ENCODE data around the gene CENPP. TPM values are rescaled to one million over a fixed set of nuclear protein-coding genes. Genes with fewer than 3 reads are reported as not detected.

Gene CENPP
- polyA plus RNA-seq, 6 donors from 2014 or later = 2.9 to 5.3 (median 4.2) TPM

- H3K36me3 Mint-ChIP-seq = no peaks in the 10 kb centered on the region
- no peak for DNase-seq
These were observed 197.5 kb downstream of the CENPP start for GRCh38 chr9:92522983-92523970.

DNA sequence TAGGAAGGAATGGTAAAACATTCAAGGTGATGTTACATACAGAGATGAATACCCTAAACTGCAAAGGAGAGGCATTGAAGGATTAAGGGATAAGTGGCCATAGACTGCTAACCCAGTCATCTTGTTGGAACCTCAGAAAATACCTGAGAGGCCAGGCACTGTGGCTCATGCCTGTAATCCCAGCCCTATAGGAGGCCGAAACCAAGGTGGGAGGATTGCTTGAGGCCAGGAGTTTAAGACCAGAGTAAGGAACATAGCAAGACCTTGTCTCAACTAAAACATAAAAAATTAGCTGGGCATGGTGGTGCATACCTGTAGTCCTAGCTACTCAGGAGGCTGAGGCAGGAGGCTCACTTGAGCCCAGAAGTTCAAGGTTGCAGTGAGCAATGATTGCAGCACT is 199.1 kb downstream of the CENPP start:
- no peaks in the 10 kb centered on the region for H3K4me1 Mint-ChIP-seq
- H3K36me3 Mint-ChIP-seq = no peaks in the 10 kb centered on the region
- no peaks in the 10 kb centered on the region for H3K9me3 Mint-ChIP-seq
- no peak for DNase-seq
- ATAC-seq (ENCODE audit: low read depth in 2 of 2) = no peak
- no peaks in the 10 kb centered on the region for H3K27me3 Mint-ChIP-seq
- no peak overlapping the region for H3K4me3 Mint-ChIP-seq
- H3K27ac Mint-ChIP-seq = no peak overlapping the region

More at GRCh38 chr9:92522983-92523970, 197.5 kb downstream of the CENPP start:
- Mint-ChIP-seq H3K27me3 (no peaks in the 10 kb centered on the region), H3K4me3 (no peak overlapping the region), H3K9me3 (peaks cover 0 to 2% (median 0%) of the 10 kb centered on the region in 7 donors), H3K27ac (peak overlapping the region in 1 of 6 donors; percentile 33), H3K4me1 (no peaks in the 10 kb centered on the region)
- no peak for ATAC-seq (ENCODE audit: low read depth in 2 of 2)

DNA sequence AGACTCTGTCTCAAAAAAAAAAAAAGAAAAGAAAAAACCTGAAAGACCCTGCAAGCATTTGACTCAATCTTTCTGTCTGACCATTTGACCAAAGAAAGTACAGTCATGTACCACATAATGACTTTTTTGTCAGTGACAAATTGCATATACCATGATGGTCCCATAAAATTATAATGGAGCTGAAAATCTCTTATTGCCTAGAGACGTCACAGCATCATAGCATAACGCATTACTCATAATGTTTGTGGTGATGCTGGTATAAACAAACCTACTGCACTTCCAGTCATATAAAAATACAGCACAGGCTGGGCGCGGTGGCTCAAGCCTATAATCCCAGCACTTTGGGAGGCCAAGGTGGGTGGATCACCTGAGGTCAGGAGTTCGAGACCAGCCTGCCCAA is 199.6 kb downstream of the CENPP start:
- H3K36me3 Mint-ChIP-seq = no peaks in the 10 kb centered on the region
- no peaks in the 10 kb centered on the region for H3K27me3 Mint-ChIP-seq
- H3K4me3 Mint-ChIP-seq = no peak overlapping the region
- H3K9me3 Mint-ChIP-seq = no peaks in the 10 kb centered on the region
- ATAC-seq (ENCODE audit: low read depth in 2 of 2) = no peak
- H3K27ac Mint-ChIP-seq = peak overlapping the region in 1 of 6 donors; percentile 47
- DNase-seq = no peak
- H3K4me1 Mint-ChIP-seq = no peaks in the 10 kb centered on the region

GRCh38 chr9:92527291-92527828 is 201.6 kb downstream of the CENPP start:
- no peak for ATAC-seq (ENCODE audit: low read depth in 2 of 2)
- H3K27me3 Mint-ChIP-seq = no peaks in the 10 kb centered on the region
- no peak overlapping the region for H3K4me3 Mint-ChIP-seq
- H3K27ac Mint-ChIP-seq = no peak overlapping the region
- DNase-seq = no peak
- peaks cover 2 to 8% (median 4%) of the 10 kb centered on the region in 7 donors for H3K9me3 Mint-ChIP-seq
- H3K36me3 Mint-ChIP-seq = peaks cover 0 to 4% of the 10 kb centered on the region in 2 donors
- no peaks in the 10 kb centered on the region for H3K4me1 Mint-ChIP-seq

GRCh38 chr9:92527832-92528521 is 202.2 kb downstream of the CENPP start:
- Mint-ChIP-seq H3K4me1 (no peaks in the 10 kb centered on the region), H3K27me3 (no peaks in the 10 kb centered on the region), H3K4me3 (no peak overlapping the region), H3K27ac (peak overlapping the region in 1 of 6 donors; percentile 49), H3K9me3 (peaks cover 3 to 11% (median 6%) of the 10 kb centered on the region in 7 donors), H3K36me3 (peaks cover 0 to 9% of the 10 kb centered on the region in 2 donors)
- ATAC-seq (ENCODE audit: low read depth in 2 of 2) = no peak
- no peak for DNase-seq

GRCh38 chr9:92528522-92528849 is 202.7 kb downstream of the CENPP start:
- no peaks in the 10 kb centered on the region for H3K27me3 Mint-ChIP-seq
- peaks cover 0 to 14% of the 10 kb centered on the region in 2 donors for H3K36me3 Mint-ChIP-seq
- no peak overlapping the region for H3K4me3 Mint-ChIP-seq
- ATAC-seq (ENCODE audit: low read depth in 2 of 2) (no peak), DNase-seq (no peak)
- no peaks in the 10 kb centered on the region for H3K4me1 Mint-ChIP-seq
- H3K27ac Mint-ChIP-seq = no peak overlapping the region
- peaks cover 3 to 11% (median 7%) of the 10 kb centered on the region in 7 donors for H3K9me3 Mint-ChIP-seq

DNA sequence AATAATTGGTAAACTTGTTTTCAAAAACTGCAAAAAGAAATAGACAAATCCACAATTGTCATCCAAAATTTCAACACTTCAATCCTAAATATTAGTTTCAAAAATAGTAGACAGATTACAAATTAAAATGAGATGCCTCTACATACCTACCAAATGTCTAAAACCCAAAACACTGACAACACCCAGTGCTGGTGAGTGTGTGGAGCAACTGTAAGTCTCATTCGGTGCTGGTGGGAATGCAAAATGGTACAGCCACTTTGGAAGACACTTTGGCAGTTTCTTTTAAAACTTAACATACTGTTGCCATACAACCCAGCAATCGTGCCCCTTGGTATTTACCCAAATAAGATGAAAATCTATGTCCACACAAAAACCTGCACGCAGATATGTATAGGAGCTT is 203.4 kb downstream of the CENPP start:
- no peaks in the 10 kb centered on the region for H3K27me3 Mint-ChIP-seq
- peaks cover 3 to 12% (median 7%) of the 10 kb centered on the region in 7 donors for H3K9me3 Mint-ChIP-seq
- no peak for ATAC-seq (ENCODE audit: low read depth in 2 of 2)
- peaks cover 0 to 16% of the 10 kb centered on the region in 2 donors for H3K36me3 Mint-ChIP-seq
- H3K4me3 Mint-ChIP-seq = no peak overlapping the region
- no peak for DNase-seq
- H3K4me1 Mint-ChIP-seq = peaks cover 0 to 3% (median 2%) of the 10 kb centered on the region in 3 donors
- H3K27ac Mint-ChIP-seq = no peak overlapping the region

GRCh38 chr9:92530893-92531292 is 205.1 kb downstream of the CENPP start:
- H3K27me3 Mint-ChIP-seq = no peaks in the 10 kb centered on the region
- peaks cover 0 to 7% (median 6%) of the 10 kb centered on the region in 3 donors for H3K4me1 Mint-ChIP-seq
- ATAC-seq (ENCODE audit: low read depth in 2 of 2) = no peak
- peaks cover 3 to 12% (median 7%) of the 10 kb centered on the region in 7 donors for H3K9me3 Mint-ChIP-seq
- H3K4me3 Mint-ChIP-seq = no peak overlapping the region
- no peak for DNase-seq
- H3K36me3 Mint-ChIP-seq = peaks cover 0 to 16% of the 10 kb centered on the region in 2 donors
- no peak overlapping the region for H3K27ac Mint-ChIP-seq

DNA sequence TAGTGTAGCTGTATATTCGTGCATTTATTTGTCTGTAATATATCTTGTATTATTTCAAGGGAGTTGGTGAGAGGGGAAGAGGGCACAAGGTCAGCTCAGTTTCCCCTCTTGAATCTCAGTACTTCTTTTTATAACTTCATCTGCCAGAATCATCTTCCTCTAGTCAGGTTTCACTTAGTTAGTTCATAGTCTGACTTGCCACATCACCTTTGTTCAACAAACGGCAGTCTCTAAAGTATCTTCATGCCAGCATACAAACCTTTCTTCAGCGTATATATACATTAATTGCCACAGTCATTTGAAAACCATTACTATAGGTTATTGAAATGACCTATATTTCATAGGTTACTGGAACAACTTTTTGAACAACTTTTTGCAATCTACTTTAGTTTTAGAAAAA is 208.5 kb downstream of the CENPP start:
- Mint-ChIP-seq H3K4me3 (no peak overlapping the region), H3K9me3 (peaks cover 3 to 12% (median 7%) of the 10 kb centered on the region in 7 donors), H3K27ac (peak overlapping the region in 1 of 6 donors; percentile 39), H3K4me1 (peaks cover 0 to 7% (median 6%) of the 10 kb centered on the region in 3 donors), H3K36me3 (peaks cover 0 to 16% of the 10 kb centered on the region in 2 donors), H3K27me3 (no peaks in the 10 kb centered on the region)
- no peak for ATAC-seq (ENCODE audit: low read depth in 2 of 2)
- DNase-seq = no peak

GRCh38 chr9:92534674-92535073 is 208.9 kb downstream of the CENPP start:
- ATAC-seq (ENCODE audit: low read depth in 2 of 2) = no peak

GRCh38 chr9:92535940-92536850 is 210.4 kb downstream of the CENPP start, which contains the start of gene ECM2:
TSS of gene ECM2 (minus strand) at chr9:92535990. CDS start at chr9:92522866, 13,124 bp downstream.
- H3K27me3 Mint-ChIP-seq = no peaks in the 10 kb centered on the region
- peaks cover 0 to 7% (median 6%) of the 10 kb centered on the region in 3 donors for H3K4me1 Mint-ChIP-seq
- H3K9me3 Mint-ChIP-seq = peaks cover 3 to 11% (median 7%) of the 10 kb centered on the region in 7 donors
- ATAC-seq (ENCODE audit: low read depth in 2 of 2) (no peak), DNase-seq (no peak)
- H3K36me3 Mint-ChIP-seq = peaks cover 0 to 16% of the 10 kb centered on the region in 2 donors
- no peak within 1 kb of the TSS for H3K4me3 Mint-ChIP-seq
- peak within 1 kb of the TSS in 1 of 6 donors; percentile 36 for H3K27ac Mint-ChIP-seq

More at GRCh38 chr9:92534674-92535073, 208.9 kb downstream of the CENPP start:
- peaks cover 0 to 7% (median 6%) of the 10 kb centered on the region in 3 donors for H3K4me1 Mint-ChIP-seq
- H3K27me3 Mint-ChIP-seq = no peaks in the 10 kb centered on the region
- no peak overlapping the region for H3K4me3 Mint-ChIP-seq
- peaks cover 0 to 16% of the 10 kb centered on the region in 2 donors for H3K36me3 Mint-ChIP-seq
- H3K27ac Mint-ChIP-seq = no peak overlapping the region
- no peak for DNase-seq
- H3K9me3 Mint-ChIP-seq = peaks cover 3 to 12% (median 7%) of the 10 kb centered on the region in 7 donors

GRCh38 chr9:92538541-92538940 is 212.8 kb downstream of the CENPP start:
- no peak overlapping the region for H3K4me3 Mint-ChIP-seq
- no peak for DNase-seq
- ATAC-seq (ENCODE audit: low read depth in 2 of 2) = no peak
- no peaks in the 10 kb centered on the region for H3K27me3 Mint-ChIP-seq
- peaks cover 0 to 7% (median 6%) of the 10 kb centered on the region in 3 donors for H3K4me1 Mint-ChIP-seq
- peaks cover 0 to 2% (median 0%) of the 10 kb centered on the region in 7 donors for H3K9me3 Mint-ChIP-seq
- H3K27ac Mint-ChIP-seq = no peak overlapping the region
- peaks cover 0 to under 1% of the 10 kb centered on the region in 2 donors for H3K36me3 Mint-ChIP-seq

Measured in naive B cell (primary cell).